ENCODE data around the gene ZYG11B. TPM values are rescaled to one million over a fixed set of nuclear protein-coding genes. Genes with fewer than 3 reads are reported as not detected.
"Not testable (repeated sequence)": the region's sequence is repeated elsewhere in the genome, so short reads cannot be mapped to it uniquely, and the experiment has no call there.

The ZYG11B gene
- total RNA-seq, 1 donor from 2014 or later: 18.2 TPM

DNA sequence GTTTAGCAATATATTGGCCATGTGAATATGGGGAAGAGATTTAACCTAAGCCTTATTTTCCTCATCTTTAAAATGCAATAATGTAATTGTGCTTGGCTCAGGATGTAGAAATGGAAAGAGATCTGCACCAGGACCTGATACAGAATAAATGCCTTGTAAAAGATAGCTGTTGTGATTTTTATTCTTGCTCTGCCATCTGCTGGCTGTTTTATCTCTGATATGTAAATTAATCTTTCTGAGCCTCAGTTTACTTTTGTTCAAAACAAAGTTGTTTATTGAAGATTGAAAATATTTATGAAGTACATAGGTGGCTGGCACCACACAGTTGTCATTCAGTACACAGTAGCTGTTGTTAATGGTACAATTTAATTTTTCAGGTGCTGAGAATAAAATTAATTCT lies 21.9 kb downstream of the ZYG11B start:
- FAIRE-seq: no peak
- Histone ChIP-seq H3K27me3 (ENCODE audit: control insufficient read depth, insufficient read depth, low read length) (no peaks in the 10 kb centered on the region), H3K36me3 (ENCODE audit: control insufficient read depth, insufficient read depth, low read length) (no peaks in the 10 kb centered on the region), H3K4me3 (ENCODE audit: low read depth, low read length) (no peak overlapping the region)
- DNase-seq (ENCODE audit: low read depth): peak; percentile 8
- TF ChIP-seq, protein P1, sequence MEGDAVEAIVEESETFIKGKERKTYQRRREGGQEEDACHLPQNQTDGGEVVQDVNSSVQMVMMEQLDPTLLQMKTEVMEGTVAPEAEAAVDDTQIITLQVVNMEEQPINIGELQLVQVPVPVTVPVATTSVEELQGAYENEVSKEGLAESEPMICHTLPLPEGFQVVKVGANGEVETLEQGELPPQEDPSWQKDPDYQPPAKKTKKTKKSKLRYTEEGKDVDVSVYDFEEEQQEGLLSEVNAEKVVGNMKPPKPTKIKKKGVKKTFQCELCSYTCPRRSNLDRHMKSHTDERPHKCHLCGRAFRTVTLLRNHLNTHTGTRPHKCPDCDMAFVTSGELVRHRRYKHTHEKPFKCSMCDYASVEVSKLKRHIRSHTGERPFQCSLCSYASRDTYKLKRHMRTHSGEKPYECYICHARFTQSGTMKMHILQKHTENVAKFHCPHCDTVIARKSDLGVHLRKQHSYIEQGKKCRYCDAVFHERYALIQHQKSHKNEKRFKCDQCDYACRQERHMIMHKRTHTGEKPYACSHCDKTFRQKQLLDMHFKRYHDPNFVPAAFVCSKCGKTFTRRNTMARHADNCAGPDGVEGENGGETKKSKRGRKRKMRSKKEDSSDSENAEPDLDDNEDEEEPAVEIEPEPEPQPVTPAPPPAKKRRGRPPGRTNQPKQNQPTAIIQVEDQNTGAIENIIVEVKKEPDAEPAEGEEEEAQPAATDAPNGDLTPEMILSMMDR (IDR thresholded peaks at IDR 0.05; ENCODE audit: insufficient read depth, low read length, severe bottlenecking): no peak

DNA sequence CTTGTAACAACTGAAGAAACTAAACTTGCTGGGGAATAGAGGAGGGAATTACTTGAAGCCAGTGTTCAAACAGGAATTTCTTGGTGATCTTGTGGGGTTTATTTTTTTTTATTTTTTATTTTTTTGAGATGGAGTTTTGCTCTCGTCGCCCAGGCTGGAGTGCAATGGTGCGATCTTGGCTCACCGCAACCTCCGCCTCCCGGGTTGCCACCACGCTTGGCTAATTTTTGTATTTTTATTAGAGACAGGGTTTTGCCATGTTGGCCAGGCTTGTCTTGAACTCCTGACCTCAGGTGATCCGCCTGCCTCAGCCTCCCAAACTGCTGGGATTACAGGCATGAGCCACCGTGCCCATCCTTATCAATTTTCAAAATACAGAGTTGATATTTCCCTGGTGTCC lies 23.2 kb downstream of the ZYG11B start:
- FAIRE-seq: not testable (repeated sequence)

DNA sequence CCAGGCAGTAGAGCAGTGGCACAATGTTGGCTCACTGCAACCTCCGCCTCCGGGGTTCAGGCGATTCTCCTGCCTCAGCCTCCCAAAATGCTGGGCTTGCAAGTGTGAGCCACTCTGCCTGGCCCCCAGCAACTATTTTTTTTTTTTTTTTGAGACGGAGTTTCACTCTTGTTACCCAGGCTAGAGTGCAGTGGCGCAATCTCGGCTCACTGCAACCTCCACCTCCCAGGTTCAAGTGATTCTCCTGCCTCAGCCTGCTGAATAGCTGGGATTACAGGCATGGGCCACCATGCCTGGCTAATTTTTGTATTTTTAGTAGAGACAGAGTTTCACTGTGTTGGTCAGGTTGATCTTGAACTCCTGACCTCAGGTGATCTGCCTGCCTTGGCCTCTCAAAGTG lies 23.9 kb downstream of the ZYG11B start:
- H3K4me3 ChIP-seq (ENCODE audit: low read depth, low read length); H3K36me3 ChIP-seq (ENCODE audit: control insufficient read depth, insufficient read depth, low read length); H3K27me3 ChIP-seq (ENCODE audit: control insufficient read depth, insufficient read depth, low read length); FAIRE-seq; DNase-seq (ENCODE audit: low read depth): not testable (repeated sequence)

More for the DNA sequence above, 23.2 kb downstream of the ZYG11B start:
- DNase-seq (ENCODE audit: low read depth); H3K27me3 ChIP-seq (ENCODE audit: control insufficient read depth, insufficient read depth, low read length); H3K4me3 ChIP-seq (ENCODE audit: low read depth, low read length); H3K36me3 ChIP-seq (ENCODE audit: control insufficient read depth, insufficient read depth, low read length): not testable (repeated sequence)

DNA sequence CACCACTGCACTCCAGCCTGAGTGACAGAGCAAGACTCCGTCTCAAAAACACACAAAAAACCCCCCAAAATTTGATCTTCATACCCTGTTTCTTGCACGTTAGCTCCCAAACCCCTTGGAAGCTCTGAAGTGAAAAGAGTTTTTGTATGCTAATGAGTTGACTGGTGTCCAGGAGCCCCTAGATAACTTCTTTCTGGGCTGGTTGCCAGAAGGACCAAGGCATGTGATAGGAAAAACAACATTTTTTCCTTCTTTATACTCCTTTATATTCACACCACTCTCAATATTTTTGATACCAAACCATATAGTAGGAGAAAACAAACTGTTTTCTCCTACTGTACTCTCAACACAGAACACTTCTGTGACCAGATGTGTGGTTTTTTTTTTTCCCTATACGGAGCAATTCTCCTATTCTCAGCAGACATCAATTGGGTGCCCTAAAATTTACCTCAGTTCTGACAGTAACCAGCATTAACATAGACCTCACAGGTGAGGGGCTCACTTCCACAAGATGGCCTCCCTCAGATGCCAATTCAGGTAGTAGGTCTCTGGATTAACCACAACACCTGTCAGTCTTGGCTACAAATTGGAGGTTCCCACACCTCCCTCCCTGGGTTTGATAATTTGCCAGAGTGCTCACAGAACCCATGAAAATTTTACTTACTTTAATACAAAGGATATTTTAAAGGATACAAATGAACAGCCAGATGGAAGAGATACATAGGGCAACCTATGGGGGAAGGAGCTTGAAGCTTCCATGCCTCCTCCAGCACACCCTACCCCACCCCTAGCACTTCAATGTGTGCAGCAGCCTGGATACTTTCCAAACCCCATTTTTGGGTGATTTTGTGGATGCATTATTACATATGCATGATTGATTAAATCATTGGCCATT lies 25.6 kb downstream of the ZYG11B start:
- Histone ChIP-seq H3K27me3 (ENCODE audit: control insufficient read depth, insufficient read depth, low read length) (no peaks in the 10 kb centered on the region), H3K4me3 (ENCODE audit: low read depth, low read length) (no peak overlapping the region), H3K36me3 (ENCODE audit: control insufficient read depth, insufficient read depth, low read length) (no peaks in the 10 kb centered on the region)
- FAIRE-seq (no peak), DNase-seq (ENCODE audit: low read depth) (no peak)
- TF ChIP-seq, protein P1 (IDR thresholded peaks at IDR 0.05; ENCODE audit: insufficient read depth, low read length, severe bottlenecking): no peak

DNA sequence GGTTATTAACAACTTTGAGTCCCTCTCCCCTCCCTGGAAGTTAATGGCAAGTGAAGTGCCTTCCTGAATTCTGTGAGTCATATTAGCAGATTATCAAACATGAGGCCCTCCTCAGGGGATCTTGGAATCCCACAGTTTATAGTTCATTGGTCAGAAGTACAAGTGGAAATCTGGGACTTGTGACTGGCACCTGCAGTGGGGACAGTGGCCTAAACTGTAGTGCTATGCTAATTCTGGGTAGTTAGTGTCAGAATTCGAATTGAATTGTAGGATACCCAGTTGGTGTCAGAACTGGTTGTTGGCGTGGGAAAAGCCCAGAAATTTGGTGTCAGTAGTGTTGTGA lies 26.2 kb downstream of the ZYG11B start:
- DNase-seq (ENCODE audit: low read depth) (no peak), FAIRE-seq (no peak)
- Histone ChIP-seq H3K27me3 (ENCODE audit: control insufficient read depth, insufficient read depth, low read length) (no peaks in the 10 kb centered on the region), H3K4me3 (ENCODE audit: low read depth, low read length) (no peak overlapping the region), H3K36me3 (ENCODE audit: control insufficient read depth, insufficient read depth, low read length) (no peaks in the 10 kb centered on the region)
- TF ChIP-seq, protein P1 (IDR thresholded peaks at IDR 0.05; ENCODE audit: insufficient read depth, low read length, severe bottlenecking): no peak

DNA sequence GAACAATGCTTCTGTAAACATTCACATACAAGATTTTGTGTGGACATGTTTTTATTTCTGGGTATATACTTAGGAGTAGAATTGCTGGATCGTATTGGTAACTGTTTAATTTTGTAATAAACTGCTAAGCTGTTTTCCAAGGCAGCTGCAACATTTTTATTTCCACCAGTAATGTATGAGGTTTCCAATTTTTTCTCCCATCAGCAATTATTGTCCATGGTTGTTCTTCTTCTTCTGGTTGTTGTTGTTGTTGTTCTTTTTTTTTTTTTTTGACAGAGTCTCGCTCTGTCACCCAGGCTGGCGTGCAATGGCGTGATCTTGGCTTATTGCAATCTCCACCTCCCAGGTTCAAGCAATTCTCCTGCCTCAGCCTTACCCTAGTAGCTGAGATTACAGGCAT lies 26.9 kb downstream of the ZYG11B start:
- TF ChIP-seq, protein P1 (IDR thresholded peaks at IDR 0.05; ENCODE audit: insufficient read depth, low read length, severe bottlenecking): no peak
- no peak for FAIRE-seq
- Histone ChIP-seq H3K27me3 (ENCODE audit: control insufficient read depth, insufficient read depth, low read length) (no peaks in the 10 kb centered on the region), H3K4me3 (ENCODE audit: low read depth, low read length) (no peak overlapping the region), H3K36me3 (ENCODE audit: control insufficient read depth, insufficient read depth, low read length) (no peaks in the 10 kb centered on the region)
- DNase-seq (ENCODE audit: low read depth): no peak

DNA sequence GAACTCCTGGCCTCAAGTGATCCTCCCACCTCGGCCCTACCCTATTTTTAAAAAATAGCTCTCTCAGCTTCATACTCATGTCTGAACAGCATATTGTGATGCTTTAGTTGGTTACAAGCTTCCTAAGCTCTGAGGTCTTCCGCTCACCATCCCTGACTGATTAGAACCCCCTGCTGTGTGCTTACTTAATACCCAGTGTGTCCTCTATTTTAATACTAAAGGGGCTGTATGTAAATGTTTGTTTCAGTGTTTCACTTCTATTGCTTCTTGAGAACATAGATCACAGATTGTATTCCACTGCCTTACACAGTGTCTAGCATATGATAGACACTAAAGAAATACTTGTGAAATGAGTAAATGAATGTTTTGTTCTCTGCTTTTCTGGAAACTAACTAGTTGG lies 29.8 kb downstream of the ZYG11B start:
- no peaks in the 10 kb centered on the region for H3K36me3 ChIP-seq (ENCODE audit: control insufficient read depth, insufficient read depth, low read length)

More for the DNA sequence above, 29.8 kb downstream of the ZYG11B start:
- TF ChIP-seq, protein P1 (IDR thresholded peaks at IDR 0.05; ENCODE audit: insufficient read depth, low read length, severe bottlenecking): no peak
- Histone ChIP-seq H3K4me3 (ENCODE audit: low read depth, low read length) (no peak overlapping the region), H3K27me3 (ENCODE audit: control insufficient read depth, insufficient read depth, low read length) (no peaks in the 10 kb centered on the region)
- DNase-seq (ENCODE audit: low read depth) (no peak), FAIRE-seq (no peak)

All from bronchial epithelial cell (primary cell).